ENCODE measurements around the gene KIN. TPM values are rescaled to one million over a fixed set of nuclear protein-coding genes. Genes with fewer than 3 reads are reported as not detected.
A peak's percentile ranks its signal among the peaks of the same experiment; 100 is the strongest.

The KIN gene
- total RNA-seq, 4 donors from 2014 or later: 7.5 to 10.2 (median 8.1) TPM

- Histone ChIP-seq H3K4me1 (no peaks in the 10 kb centered on the region), H3K27ac (no peak overlapping the region), H3K27me3 (no peaks in the 10 kb centered on the region), H3K36me3 (no peaks in the 10 kb centered on the region), H3K4me3 (replicated peaks in 1 of 3) (no peak overlapping the region), H3K9me3 (no peaks in the 10 kb centered on the region)
- no peak for TF ChIP-seq CTCF (IDR thresholded peaks at IDR 0.05)
- intact Hi-C loops (cut with DNase I): no loop called here
- DNase-seq: no peak
- 89 to 92% methylated on average over 8 of the region's 8 CpGs for WGBS, 2 donors
Observed at GRCh38 chr10:7744307-7744706, 43.5 kb downstream of the KIN start.

- H3K36me3 ChIP-seq: no peaks in the 10 kb centered on the region
- H3K27ac ChIP-seq: no peak overlapping the region
- DNase-seq: no peak
- no peak overlapping the region for H3K4me3 ChIP-seq (replicated peaks in 1 of 3)
- no peaks in the 10 kb centered on the region for H3K27me3 ChIP-seq
- WGBS, 2 donors: 79 to 82% methylated on average over 20 of the region's 20 CpGs
- intact Hi-C loops (cut with DNase I): no loop called here
- H3K4me1 ChIP-seq: no peaks in the 10 kb centered on the region
- H3K9me3 ChIP-seq: no peaks in the 10 kb centered on the region
- TF ChIP-seq CTCF (IDR thresholded peaks at IDR 0.05) (no peak), POLR2A (IDR thresholded peaks at IDR 0.05) (no peak)
Observed at GRCh38 chr10:7738536-7739407, 49.0 kb downstream of the KIN start.

GRCh38 chr10:7734821-7735220, 53.0 kb downstream of the KIN start:
- no peak overlapping the region for H3K27ac ChIP-seq
- no peak overlapping the region for H3K4me3 ChIP-seq (replicated peaks in 1 of 3)
- no peaks in the 10 kb centered on the region for H3K36me3 ChIP-seq
- intact Hi-C loops (cut with DNase I): no loop called here
- H3K4me1 ChIP-seq: no peaks in the 10 kb centered on the region
- TF ChIP-seq POLR2A (IDR thresholded peaks at IDR 0.05) (no peak), CTCF (IDR thresholded peaks at IDR 0.05) (no peak)
- DNase-seq: no peak
- H3K27me3 ChIP-seq: no peaks in the 10 kb centered on the region
- 85 to 87% methylated on average over 12 to 13 of the region's 13 CpGs for WGBS, 2 donors
- no peaks in the 10 kb centered on the region for H3K9me3 ChIP-seq

GRCh38 chr10:7722927-7723529, 64.8 kb downstream of the KIN start:
- no peak overlapping the region for H3K4me3 ChIP-seq (replicated peaks in 1 of 3)
- no peaks in the 10 kb centered on the region for H3K4me1 ChIP-seq
- no peaks in the 10 kb centered on the region for H3K9me3 ChIP-seq
- intact Hi-C loops (cut with DNase I): no loop called here
- no peaks in the 10 kb centered on the region for H3K36me3 ChIP-seq
- DNase-seq: peak; percentile 4 to 6
- no peak for TF ChIP-seq CTCF (IDR thresholded peaks at IDR 0.05)
- no peak for TF ChIP-seq POLR2A (IDR thresholded peaks at IDR 0.05)
- H3K27me3 ChIP-seq: no peaks in the 10 kb centered on the region
- WGBS, 2 donors: 61 to 70% methylated on average over 18 of the region's 18 CpGs
- no peak overlapping the region for H3K27ac ChIP-seq

- no peaks in the 10 kb centered on the region for H3K27me3 ChIP-seq
- no peaks in the 10 kb centered on the region for H3K4me1 ChIP-seq
- no peak overlapping the region for H3K27ac ChIP-seq
- intact Hi-C loops (cut with DNase I): no loop called here
- H3K4me3 ChIP-seq (replicated peaks in 1 of 3): no peak overlapping the region
- H3K9me3 ChIP-seq: no peaks in the 10 kb centered on the region
- no peaks in the 10 kb centered on the region for H3K36me3 ChIP-seq
- no peak for TF ChIP-seq CTCF (IDR thresholded peaks at IDR 0.05)
- no peak for TF ChIP-seq POLR2A (IDR thresholded peaks at IDR 0.05)
- DNase-seq: no peak
- 81 to 83% methylated on average over 10 of the region's 10 CpGs for WGBS, 2 donors
Observed at GRCh38 chr10:7720478-7720877, 67.3 kb downstream of the KIN start.
